NCI-H226 (cell line): ENCODE measurements around the gene SEMA4G.

Experiments used
- DNase-seq: peaks from one replicate; pipeline ENCODE4 v3.0.0-alpha.2; 2015

The SEMA4G gene

GRCh38 chr10:100989088-100989487 is 19.8 kb downstream of the SEMA4G start:
- no peak for DNase-seq

- no peak for DNase-seq
These were observed 24.8 kb downstream of the SEMA4G start for GRCh38 chr10:100993986-100994708.

GRCh38 chr10:100995181-100995580 is 25.9 kb downstream of the SEMA4G start:
- DNase-seq: no peak

GRCh38 chr10:100996678-100997359 is 27.5 kb downstream of the SEMA4G start:
- DNase-seq: peak; percentile 29

- peak; percentile 80 for DNase-seq
These were observed 28.3 kb downstream of the SEMA4G start for GRCh38 chr10:100997360-100998182.

- peak; percentile 81 for DNase-seq
These were observed 29.1 kb downstream of the SEMA4G start for GRCh38 chr10:100998183-100998990.

- DNase-seq: peak; percentile 65
These were observed 29.9 kb downstream of the SEMA4G start for GRCh38 chr10:100998991-100999741.

- no peak for DNase-seq
These were observed 30.4 kb downstream of the SEMA4G start, which contains the start of gene LZTS2 for GRCh38 chr10:100999742-101000126. Gene LZTS2, plus strand, starts transcription at chr10:100999808. Its CDS starts 2,731 bp downstream, at chr10:101002539.

GRCh38 chr10:101000127-101000914 is 31.0 kb downstream of the SEMA4G start:
- DNase-seq: no peak

- peak; percentile 54 for DNase-seq
These were observed 31.8 kb downstream of the SEMA4G start for GRCh38 chr10:101000915-101001658.

- no peak for DNase-seq
These were observed 32.3 kb downstream of the SEMA4G start for GRCh38 chr10:101001659-101002035.

GRCh38 chr10:101002456-101002855 is 33.2 kb downstream of the SEMA4G start:
- DNase-seq: no peak

- DNase-seq: no peak
These were observed 34.4 kb downstream of the SEMA4G start for GRCh38 chr10:101003639-101004206.

- no peak for DNase-seq
These were observed 36.1 kb downstream of the SEMA4G start for GRCh38 chr10:101005361-101005760.

- no peak for DNase-seq
These were observed 36.7 kb downstream of the SEMA4G start for GRCh38 chr10:101005869-101006567.

GRCh38 chr10:101006593-101007098 is 37.3 kb downstream of the SEMA4G start:
- no peak for DNase-seq

- DNase-seq: no peak
These were observed 37.9 kb downstream of the SEMA4G start for GRCh38 chr10:101007099-101007711.
